ENCODE data around the gene ESRRG. TPM values are rescaled to one million over a fixed set of nuclear protein-coding genes. Genes with fewer than 3 reads are reported as not detected.

Gene ESRRG
- total and polyA plus RNA-seq, 4 donors: 0.07 to 0.47 (median 0.20) TPM

GRCh38 chr1:216721863-216722262, 1.4 kb downstream of the ESRRG start:
- WGBS: 56% methylated on average over 2 of the region's 2 CpGs
- TF ChIP-seq RXRA (IDR thresholded peaks at IDR 0.05) (no peak), FOXA2 (IDR thresholded peaks at IDR 0.05) (no peak), HNF4G (IDR thresholded peaks at IDR 0.05) (no peak), SP1 (IDR thresholded peaks at IDR 0.05) (no peak), ATF3 (IDR thresholded peaks at IDR 0.05) (no peak), REST (IDR thresholded peaks at IDR 0.05) (no peak), EGR1 (IDR thresholded peaks at IDR 0.05; ENCODE audit: low read depth in 2 of 2) (no peak), RAD21 (IDR thresholded peaks at IDR 0.05) (no peak), CTCF (IDR thresholded peaks at IDR 0.05; ENCODE audit: low read depth, low read length, missing input control) (no peak), ZBTB33 (IDR thresholded peaks at IDR 0.05) (no peak), NR2F2 (IDR thresholded peaks at IDR 0.05) (no peak), MAX (IDR thresholded peaks at IDR 0.05) (no peak), JUND (IDR thresholded peaks at IDR 0.05) (no peak), FOXA1 (IDR thresholded peaks at IDR 0.05) (no peak), TAF1 (conservative IDR thresholded peaks at IDR 0.05) (no peak), YY1 (IDR thresholded peaks at IDR 0.05) (no peak), HNF4A (conservative IDR thresholded peaks at IDR 0.05) (no peak), GABPA (IDR thresholded peaks at IDR 0.05 in 1 of 2, conservative IDR thresholded peaks at IDR 0.05 in 1 of 2) (no peak)
- H3K27ac ChIP-seq (ENCODE audit: low read depth in 1 of 2, low read length in 2 of 2): no peak overlapping the region
- H3K9ac ChIP-seq (ENCODE audit: low read depth in 1 of 2, low read length in 2 of 2): no peak overlapping the region
- H3K4me1 ChIP-seq (ENCODE audit: control insufficient read depth in 4 of 4, insufficient read depth in 4 of 4, low read length in 3 of 4): peaks cover 0 to 11% (median 5%) of the 10 kb centered on the region in 4 donors
- no peak for DNase-seq (ENCODE audit: low spot score)
- peaks cover 0 to 4% (median 4%) of the 10 kb centered on the region in 4 donors for H3K27me3 ChIP-seq (ENCODE audit: control insufficient read depth in 4 of 4, insufficient read depth in 4 of 4, low read length in 3 of 4)
- no peaks in the 10 kb centered on the region for H3K9me3 ChIP-seq (ENCODE audit: control insufficient read depth in 4 of 4, low read length in 3 of 4)
- H3K36me3 ChIP-seq (ENCODE audit: control insufficient read depth in 4 of 4, insufficient read depth in 3 of 4, low read depth in 1 of 4, low read length in 3 of 4): no peaks in the 10 kb centered on the region
- no peak overlapping the region for H3K4me3 ChIP-seq (ENCODE audit: low read depth in 1 of 3, low read length in 3 of 3)
